Subcutaneous abdominal adipose tissue (tissue), 5 donors: ENCODE data around the gene CNTNAP2.

Experiments
- H3K27ac ChIP-seq: one replicate; pipeline ENCODE4 v1.7.0; 2013; ENCODE audit warnings: low read depth, mild to moderate bottlenecking, inconsistent platforms, low read length, moderate library complexity
- H3K27me3 ChIP-seq, 5 donors: one replicate each; pipeline ENCODE4 v1.7.0; 2013; ENCODE audit warnings: low read length in 5 of 5, inconsistent platforms in 1 of 5; ENCODE audit not compliant: control insufficient read depth in 5 of 5, insufficient read depth in 4 of 5
- H3K36me3 ChIP-seq, 5 donors: one replicate each; pipeline ENCODE4 v1.7.0; 2013; ENCODE audit warnings: low read length in 5 of 5; ENCODE audit not compliant: control insufficient read depth in 5 of 5, insufficient read depth in 5 of 5
- H3K4me1 ChIP-seq, 5 donors: one replicate each; pipeline ENCODE4 v1.7.0; 2013; ENCODE audit warnings: low read length in 5 of 5, mild to moderate bottlenecking in 3 of 5, moderate library complexity in 1 of 5; ENCODE audit not compliant: control insufficient read depth in 5 of 5, insufficient read depth in 5 of 5
- H3K4me3 ChIP-seq, 5 donors: one replicate each; pipeline ENCODE4 v1.7.0; 2013; ENCODE audit warnings: low read length in 5 of 5, low read depth in 1 of 5
- H3K9ac ChIP-seq, 5 donors: one replicate each; pipeline ENCODE4 v1.7.0; 2013; ENCODE audit warnings: low read length in 5 of 5, mild to moderate bottlenecking in 4 of 5, moderate library complexity in 3 of 5
- H3K9me3 ChIP-seq, 5 donors: one replicate each; pipeline ENCODE4 v1.7.0; 2013; ENCODE audit warnings: low read length in 5 of 5; ENCODE audit not compliant: control insufficient read depth in 5 of 5
- donor health status: healthy.
- donor health status: healthy.
- donor health status: healthy.
- donor health status: healthy.
- donor health status: healthy.

The CNTNAP2 gene

GRCh38 chr7:146652176-146652575 lies 535.6 kb downstream of the CNTNAP2 start:
- H3K27me3 ChIP-seq = no peaks in the 10 kb centered on the region
- no peak overlapping the region for H3K9ac ChIP-seq
- H3K4me1 ChIP-seq = no peaks in the 10 kb centered on the region
- H3K36me3 ChIP-seq = no peaks in the 10 kb centered on the region
- H3K4me3 ChIP-seq = no peak overlapping the region
- H3K27ac ChIP-seq = no peak overlapping the region
- no peaks in the 10 kb centered on the region for H3K9me3 ChIP-seq

GRCh38 chr7:146654048-146654447 lies 537.4 kb downstream of the CNTNAP2 start:
- H3K9ac ChIP-seq = no peak overlapping the region
- no peaks in the 10 kb centered on the region for H3K36me3 ChIP-seq
- H3K27me3 ChIP-seq = no peaks in the 10 kb centered on the region
- no peaks in the 10 kb centered on the region for H3K4me1 ChIP-seq
- no peaks in the 10 kb centered on the region for H3K9me3 ChIP-seq
- no peak overlapping the region for H3K4me3 ChIP-seq
- H3K27ac ChIP-seq = no peak overlapping the region

- Histone ChIP-seq H3K27ac (no peak overlapping the region), H3K27me3 (no peaks in the 10 kb centered on the region), H3K4me3 (no peak overlapping the region), H3K36me3 (no peaks in the 10 kb centered on the region), H3K9me3 (no peaks in the 10 kb centered on the region), H3K4me1 (no peaks in the 10 kb centered on the region), H3K9ac (no peak overlapping the region)
Observed at GRCh38 chr7:146655928-146656797, 539.6 kb downstream of the CNTNAP2 start.

- Histone ChIP-seq H3K4me3 (no peak overlapping the region), H3K4me1 (no peaks in the 10 kb centered on the region), H3K9me3 (no peaks in the 10 kb centered on the region), H3K9ac (no peak overlapping the region), H3K27me3 (no peaks in the 10 kb centered on the region), H3K36me3 (no peaks in the 10 kb centered on the region), H3K27ac (no peak overlapping the region)
Observed at GRCh38 chr7:146656988-146657387, 540.4 kb downstream of the CNTNAP2 start.

GRCh38 chr7:146658604-146659003 lies 542.0 kb downstream of the CNTNAP2 start:
- H3K9ac ChIP-seq = no peak overlapping the region
- no peaks in the 10 kb centered on the region for H3K36me3 ChIP-seq
- H3K9me3 ChIP-seq = no peaks in the 10 kb centered on the region
- no peaks in the 10 kb centered on the region for H3K27me3 ChIP-seq
- H3K4me1 ChIP-seq = no peaks in the 10 kb centered on the region
- H3K4me3 ChIP-seq = no peak overlapping the region
- H3K27ac ChIP-seq = no peak overlapping the region

DNA sequence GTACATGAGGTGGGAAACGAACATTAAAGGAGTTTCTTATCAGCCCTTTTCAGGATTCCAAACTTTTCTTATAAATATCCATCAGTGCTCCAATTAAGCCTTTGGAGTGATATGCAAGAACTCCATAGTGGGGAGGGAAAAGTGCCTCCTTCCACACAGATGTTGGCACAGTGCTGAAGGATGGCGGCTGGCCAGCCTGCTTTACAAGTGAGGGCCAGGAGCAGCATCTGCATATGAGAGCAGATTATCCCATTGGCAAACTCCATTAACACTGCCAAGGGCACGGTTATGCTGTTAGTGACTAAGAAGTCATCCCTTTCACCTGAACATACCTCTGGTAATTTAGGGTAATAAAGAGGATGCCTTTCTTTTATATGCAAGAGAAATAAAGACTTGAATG lies 543.1 kb downstream of the CNTNAP2 start:
- H3K36me3 ChIP-seq = no peaks in the 10 kb centered on the region
- no peak overlapping the region for H3K27ac ChIP-seq
- no peaks in the 10 kb centered on the region for H3K4me1 ChIP-seq
- no peaks in the 10 kb centered on the region for H3K9me3 ChIP-seq
- H3K4me3 ChIP-seq = no peak overlapping the region
- H3K9ac ChIP-seq = no peak overlapping the region
- H3K27me3 ChIP-seq = no peaks in the 10 kb centered on the region

DNA sequence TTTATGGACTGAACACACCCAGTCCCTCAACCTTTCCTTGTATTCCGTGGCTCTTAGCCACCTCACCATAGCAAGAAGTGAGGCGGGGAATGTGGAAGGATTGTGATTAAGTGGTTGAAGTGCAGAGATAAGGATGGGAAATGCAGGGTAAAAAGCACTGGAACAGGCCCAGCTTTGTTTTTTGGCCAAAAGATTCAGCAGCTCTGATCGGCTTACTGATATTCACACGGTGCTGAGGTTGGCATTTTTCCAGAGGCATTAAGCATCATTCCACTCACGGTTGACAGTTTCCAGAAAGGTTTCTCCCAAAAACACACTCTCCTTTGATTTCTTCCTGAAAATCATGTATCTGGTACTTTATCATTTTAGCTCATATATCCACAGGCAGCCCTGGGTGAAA lies 544.2 kb downstream of the CNTNAP2 start:
- H3K4me3 ChIP-seq = no peak overlapping the region
- H3K9ac ChIP-seq = no peak overlapping the region
- H3K27ac ChIP-seq = no peak overlapping the region
- H3K27me3 ChIP-seq = no peaks in the 10 kb centered on the region
- H3K9me3 ChIP-seq = no peaks in the 10 kb centered on the region
- H3K4me1 ChIP-seq = no peaks in the 10 kb centered on the region
- H3K36me3 ChIP-seq = no peaks in the 10 kb centered on the region

GRCh38 chr7:146661435-146661834 lies 544.8 kb downstream of the CNTNAP2 start:
- H3K4me1 ChIP-seq = no peaks in the 10 kb centered on the region
- no peak overlapping the region for H3K27ac ChIP-seq
- no peaks in the 10 kb centered on the region for H3K36me3 ChIP-seq
- no peaks in the 10 kb centered on the region for H3K27me3 ChIP-seq
- no peak overlapping the region for H3K4me3 ChIP-seq
- H3K9ac ChIP-seq = no peak overlapping the region
- no peaks in the 10 kb centered on the region for H3K9me3 ChIP-seq

- Histone ChIP-seq H3K4me3 (no peak overlapping the region), H3K9me3 (no peaks in the 10 kb centered on the region), H3K27ac (no peak overlapping the region), H3K36me3 (no peaks in the 10 kb centered on the region), H3K27me3 (no peaks in the 10 kb centered on the region), H3K9ac (no peak overlapping the region), H3K4me1 (no peaks in the 10 kb centered on the region)
Observed at GRCh38 chr7:146661929-146662328, 545.3 kb downstream of the CNTNAP2 start.

GRCh38 chr7:146665023-146665422 lies 548.4 kb downstream of the CNTNAP2 start:
- Histone ChIP-seq H3K9ac (no peak overlapping the region), H3K36me3 (no peaks in the 10 kb centered on the region), H3K27ac (no peak overlapping the region), H3K27me3 (no peaks in the 10 kb centered on the region), H3K4me3 (no peak overlapping the region), H3K9me3 (peaks cover 0 to 3% (median 0%) of the 10 kb centered on the region in 5 donors), H3K4me1 (no peaks in the 10 kb centered on the region)
